Measurements from ENCODE around the gene PEPD. TPM values are rescaled to one million over a fixed set of nuclear protein-coding genes. Genes with fewer than 3 reads are reported as not detected.

PEPD gene
- total and polyA plus RNA-seq, 2 of the 4 experiments (the other 2 are of a cell fraction) = 36.7 to 88.4 TPM

GRCh38 chr19:33382006-33382405 is 139.6 kb downstream of the PEPD start:
- Histone ChIP-seq H3K27me3 (ENCODE audit: control insufficient read depth, insufficient read depth, low read length) (no peaks in the 10 kb centered on the region), H3K23ac (ENCODE audit: low read depth, low read length) (no peak overlapping the region), H3K9ac (ENCODE audit: low read depth, low read length) (no peak overlapping the region), H2BK5ac (ENCODE audit: low read depth, low read length, poor library complexity, severe bottlenecking) (no peak overlapping the region), H3K56ac (ENCODE audit: extremely low read depth, insufficient read depth, low read length) (no peak overlapping the region), H4K91ac (ENCODE audit: insufficient read depth, low read depth, low read length) (no peak overlapping the region), H2BK15ac (ENCODE audit: low read depth, low read length) (no peak overlapping the region), H3K4ac (ENCODE audit: low read depth, low read length) (no peak overlapping the region), H4K20me1 (ENCODE audit: insufficient read depth, low read length) (peaks cover 98% of the 10 kb centered on the region), H4K8ac (ENCODE audit: low read depth in 2 of 2, low read length in 2 of 2) (no peak overlapping the region), H4K5ac (ENCODE audit: low read depth, low read length) (no peak overlapping the region), H2AK9ac (replicated peaks; ENCODE audit: low read depth, low read length, poor library complexity) (no peak overlapping the region), H2AFZ (replicated peaks; ENCODE audit: low read length, poor library complexity) (no peak overlapping the region), H3K9me1 (ENCODE audit: insufficient read depth, low read length) (peaks cover 26% of the 10 kb centered on the region), H2AK5ac (ENCODE audit: low read depth, low read length) (no peak overlapping the region), H3K4me2 (ENCODE audit: low read depth, low read length) (no peak overlapping the region), H3K4me1 (ENCODE audit: control insufficient read depth, insufficient read depth, low read length) (peaks cover under 1% of the 10 kb centered on the region), H3K79me1 (ENCODE audit: low read depth in 1 of 2, low read length in 2 of 2) (peaks cover 28 to 79% of the 10 kb centered on the region in 2 experiments), H3K36me3 (ENCODE audit: control insufficient read depth, insufficient read depth, low read length) (peaks cover 20% of the 10 kb centered on the region), H3K18ac (ENCODE audit: low read depth, low read length) (no peak overlapping the region), H3K27ac (ENCODE audit: insufficient read depth, low read length) (no peak overlapping the region), H2BK20ac (ENCODE audit: low read depth, low read length) (no peak overlapping the region), H3K4me3 (ENCODE audit: insufficient read depth, low read depth, low read length) (no peak overlapping the region), H3K9me3 (ENCODE audit: control insufficient read depth, insufficient read depth, low read length) (no peaks in the 10 kb centered on the region), H3K14ac (replicated peaks; ENCODE audit: low read depth, low read length) (no peak overlapping the region), H2BK120ac (ENCODE audit: low read depth, low read length) (no peak overlapping the region)
- no peak for ATAC-seq (ENCODE audit: low read depth)
- no peak for DNase-seq
- TF ChIP-seq MXI1 (IDR thresholded peaks at IDR 0.05; ENCODE audit: borderline replicate concordance, low read depth, low read length) = no peak
- TF ChIP-seq CHD1 (IDR thresholded peaks at IDR 0.05; ENCODE audit: low read depth, low read length) = no peak
- no peak for TF ChIP-seq ELK1 (IDR thresholded peaks at IDR 0.05; ENCODE audit: borderline replicate concordance, low read depth, low read length)
- no peak for TF ChIP-seq CEBPB (IDR thresholded peaks at IDR 0.05; ENCODE audit: low read depth, low read length)
- TF ChIP-seq RCOR1 (IDR thresholded peaks at IDR 0.05; ENCODE audit: insufficient replicate concordance, low read length) = no peak
- no peak for TF ChIP-seq MAZ (IDR thresholded peaks at IDR 0.05; ENCODE audit: borderline replicate concordance, low read depth, low read length)
- no peak for TF ChIP-seq SMC3 (IDR thresholded peaks at IDR 0.05; ENCODE audit: low read depth, low read length)
- no peak for TF ChIP-seq RFX5 (IDR thresholded peaks at IDR 0.05; ENCODE audit: low read depth, low read length)
- no peak for TF ChIP-seq BHLHE40 (IDR thresholded peaks at IDR 0.05; ENCODE audit: low read depth, low read length)
- no peak for TF ChIP-seq POLR2A (IDR thresholded peaks at IDR 0.05; ENCODE audit: low read depth, low read length)
- no peak for TF ChIP-seq USF2 (IDR thresholded peaks at IDR 0.05; ENCODE audit: low read depth, low read length)
- no peak for TF ChIP-seq MAFK (IDR thresholded peaks at IDR 0.05; ENCODE audit: low read depth, low read length)
- TF ChIP-seq RAD21 (IDR thresholded peaks at IDR 0.05; ENCODE audit: low read length) = no peak
- TF ChIP-seq FOS (IDR thresholded peaks at IDR 0.05; ENCODE audit: low read depth, low read length) = no peak
- no peak for TF ChIP-seq CTCF (conservative IDR thresholded peaks at IDR 0.05; ENCODE audit: low read depth, low read length)
- TF ChIP-seq NFE2L2 (IDR thresholded peaks at IDR 0.05; ENCODE audit: low read depth, low read length) = no peak
- BruUV-seq (replicated peaks) = no TSS peak
- intact Hi-C loops (cut with micrococcal nuclease) (no loop called here), dilution Hi-C loops (cut with HindIII; ENCODE audit: low sequenced_read_pairs, unreplicated experiment) (no loop called here), in situ Hi-C loops (cut with MboI; ENCODE audit: low sequenced_read_pairs) (no loop called here)
- CTCF ChIA-PET = no interaction called here
- WGBS, 2 experiments (ENCODE audit: extremely low coverage in 2 of 2, insufficient read length in 1 of 2) = no CpG with 5 or more reads among the region's 4 CpGs
- POLR2A ChIA-PET (ENCODE audit: unreplicated experiment) = interaction anchor here (0.6 kb wide), 2 partner anchors 235 to 411 kb away, joined by 5 to 12 read pairs; no protein-coding TSS in a partner anchor
